EL (cell line): ENCODE measurements around the gene SLC39A3.

Source experiments
- DNase-seq: peaks from one replicate; pipeline ENCODE4 v3.0.0-alpha.2; 2016

Gene SLC39A3

DNA sequence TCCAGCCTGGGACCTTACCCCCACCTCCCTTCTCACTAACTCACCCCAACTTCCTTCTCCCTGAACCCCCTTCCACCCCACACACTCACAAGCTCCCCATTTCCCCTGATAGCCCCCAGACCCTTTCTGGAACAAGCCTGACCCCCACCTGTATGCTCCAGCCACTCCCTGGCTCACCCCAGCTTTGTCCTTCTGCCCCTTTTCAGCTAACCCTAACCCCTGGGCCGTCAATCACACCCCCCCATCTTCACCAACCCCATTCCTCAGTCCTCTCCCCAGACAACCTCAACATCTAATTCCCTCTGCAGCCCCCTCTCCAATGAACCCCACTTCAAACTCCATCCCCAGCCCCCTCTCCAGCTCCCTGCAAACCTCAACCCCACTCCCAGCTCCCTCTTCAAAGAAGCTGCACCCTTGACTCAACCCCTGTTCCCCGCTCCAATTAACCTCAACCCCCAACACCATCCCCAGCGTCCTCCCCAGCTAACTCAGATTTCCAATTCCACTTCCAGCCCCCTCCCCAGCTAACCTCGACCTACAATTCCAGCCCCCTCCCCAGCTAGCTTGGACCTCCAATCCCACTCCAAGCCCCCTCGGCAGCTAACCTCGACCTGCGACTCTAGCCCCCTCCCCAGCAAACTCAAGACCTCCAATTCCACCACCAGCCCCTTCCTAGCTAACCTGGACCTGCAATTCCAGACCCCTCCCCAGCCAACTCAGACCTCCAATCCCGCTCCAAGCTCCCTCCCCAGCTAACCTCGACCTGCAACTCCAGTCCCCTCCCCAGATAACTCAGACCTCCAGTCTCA lies 38.3 kb downstream of the SLC39A3 start:
- no peak for DNase-seq

DNA sequence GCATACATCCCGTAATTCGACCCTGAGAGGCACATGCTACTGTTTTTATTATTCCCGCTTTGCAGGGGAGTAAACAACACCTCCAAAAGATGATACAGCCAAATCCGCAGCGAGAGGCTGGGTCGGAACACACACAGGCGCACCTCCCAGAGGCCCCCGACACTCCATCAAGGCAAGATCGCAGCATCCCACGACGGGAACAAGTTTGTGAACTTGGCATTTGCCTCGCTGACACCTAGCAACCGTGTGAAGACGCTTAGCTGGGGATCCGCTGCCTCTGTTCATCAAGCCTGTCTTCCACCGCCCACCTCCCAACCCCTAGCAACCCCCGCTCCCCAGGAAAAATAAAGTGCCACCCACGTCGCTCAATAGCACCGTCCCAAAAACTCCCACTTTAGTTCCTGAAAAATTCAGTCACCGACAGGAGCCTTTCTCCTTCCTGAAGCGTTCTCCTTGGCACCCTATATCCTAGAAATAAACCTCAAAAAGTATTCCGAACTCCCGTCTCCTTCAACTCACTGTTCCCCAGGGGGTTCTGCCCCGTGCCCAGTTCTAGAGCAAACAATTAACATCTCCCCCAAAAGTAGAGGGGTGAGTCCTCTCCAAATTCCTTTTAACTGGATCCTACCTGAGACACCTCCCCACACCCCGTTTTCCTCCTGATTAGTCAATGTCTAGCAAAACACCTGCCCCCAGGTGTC lies 39.0 kb downstream of the SLC39A3 start:
- DNase-seq = no peak

DNA sequence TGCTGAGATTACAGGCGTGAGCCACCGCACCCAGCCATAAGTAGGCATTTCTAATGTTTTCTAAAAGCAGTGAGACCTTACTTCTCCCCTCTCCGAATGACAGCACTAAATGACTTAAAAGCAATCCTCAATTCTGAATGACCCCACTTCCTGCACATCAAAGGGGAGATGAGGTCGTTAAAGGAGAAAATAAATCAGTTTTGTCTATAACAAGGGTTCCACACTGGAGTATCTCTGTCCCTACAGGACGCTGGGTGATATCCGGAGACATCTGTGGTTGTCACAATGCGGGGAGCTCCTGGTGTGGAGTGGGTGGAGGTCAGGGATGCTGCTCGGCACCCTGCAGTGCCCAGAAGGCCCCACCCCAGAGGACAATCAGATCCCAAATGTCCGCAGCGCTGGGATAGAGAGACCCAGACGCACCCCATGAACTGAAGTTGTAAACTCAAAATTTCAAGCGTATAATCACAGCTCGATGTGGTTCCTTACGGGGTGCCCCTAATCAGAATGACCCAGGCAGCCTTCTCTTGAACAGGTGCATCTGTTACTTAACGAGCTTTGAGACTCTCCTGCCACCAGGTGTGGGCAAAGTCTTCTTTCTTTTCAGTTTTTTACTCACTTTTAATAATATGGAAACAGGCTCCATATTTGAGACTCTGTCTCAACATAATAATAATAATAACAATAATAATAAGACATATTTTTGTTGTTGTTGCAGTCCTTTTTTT lies 40.2 kb downstream of the SLC39A3 start:
- no peak for DNase-seq

DNA sequence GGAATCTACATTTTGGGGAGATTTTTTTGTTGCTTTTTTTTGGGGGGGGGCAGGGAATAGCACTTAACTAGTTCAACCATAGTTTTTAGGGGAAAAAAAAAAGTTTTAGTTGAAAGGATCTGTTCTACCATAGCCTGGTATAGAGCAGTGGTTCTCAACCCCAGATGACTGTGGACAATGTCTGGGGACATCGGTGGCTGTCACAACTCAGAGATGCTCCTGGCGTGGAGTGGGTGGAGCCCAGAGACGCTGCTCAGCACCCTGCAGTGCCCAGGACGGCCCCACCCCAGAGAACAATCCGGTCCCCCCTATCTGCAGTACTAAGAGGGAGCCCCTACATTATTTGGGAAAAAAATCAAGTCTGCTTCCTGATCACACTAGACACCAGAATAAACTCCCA lies 45.6 kb downstream of the SLC39A3 start:
- no peak for DNase-seq

DNA sequence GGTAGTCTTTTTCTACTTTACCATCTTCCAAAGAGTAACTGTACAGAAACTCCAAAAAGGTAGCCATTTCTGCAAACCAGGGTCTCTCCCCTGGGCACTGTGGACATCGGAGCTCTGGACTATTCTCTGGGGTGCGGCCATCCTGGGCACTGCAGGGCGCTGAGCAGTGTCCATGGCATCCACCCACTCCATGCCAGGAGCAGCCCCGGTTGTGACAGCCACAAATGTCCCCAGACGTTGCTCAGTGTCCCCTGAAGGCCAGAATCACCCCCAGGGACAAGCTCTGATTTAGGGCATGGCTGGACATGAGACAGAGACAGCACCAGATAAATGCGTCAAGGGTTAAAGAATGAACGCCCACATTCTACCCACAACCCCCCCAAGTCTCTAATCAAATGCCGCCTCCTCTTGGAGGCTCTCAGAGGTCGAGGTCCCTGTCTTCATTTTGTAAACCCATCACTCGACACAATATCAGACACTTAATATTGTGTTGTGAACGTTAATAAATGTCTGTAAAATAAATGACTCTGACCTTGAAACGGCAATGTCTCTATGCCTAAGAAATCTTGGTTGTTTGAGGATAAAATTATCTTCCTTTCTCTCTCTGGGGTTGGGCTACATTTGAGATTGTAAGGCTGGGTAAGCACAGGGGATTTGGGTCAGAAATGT lies 46.2 kb downstream of the SLC39A3 start:
- no peak for DNase-seq

DNA sequence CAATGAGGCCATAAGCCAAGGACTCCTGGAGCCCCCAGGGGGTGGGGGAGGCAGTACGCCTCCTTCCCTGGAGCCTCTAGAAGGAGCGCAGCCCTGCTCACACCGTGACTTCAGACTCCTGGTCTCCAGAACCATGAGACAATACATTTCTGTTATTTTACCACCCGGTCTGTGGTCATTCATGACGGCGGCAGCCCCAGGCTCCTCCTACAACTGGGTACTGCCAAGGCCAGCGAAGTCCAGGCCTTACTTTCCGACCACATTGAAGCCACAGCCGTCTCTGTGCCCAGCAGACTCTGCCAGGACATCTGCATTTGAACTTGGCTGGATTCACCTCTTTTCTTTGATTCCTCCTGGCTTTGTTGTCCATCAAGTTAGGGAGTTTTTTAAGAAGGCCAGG lies 47.9 kb downstream of the SLC39A3 start:
- no peak for DNase-seq

DNA sequence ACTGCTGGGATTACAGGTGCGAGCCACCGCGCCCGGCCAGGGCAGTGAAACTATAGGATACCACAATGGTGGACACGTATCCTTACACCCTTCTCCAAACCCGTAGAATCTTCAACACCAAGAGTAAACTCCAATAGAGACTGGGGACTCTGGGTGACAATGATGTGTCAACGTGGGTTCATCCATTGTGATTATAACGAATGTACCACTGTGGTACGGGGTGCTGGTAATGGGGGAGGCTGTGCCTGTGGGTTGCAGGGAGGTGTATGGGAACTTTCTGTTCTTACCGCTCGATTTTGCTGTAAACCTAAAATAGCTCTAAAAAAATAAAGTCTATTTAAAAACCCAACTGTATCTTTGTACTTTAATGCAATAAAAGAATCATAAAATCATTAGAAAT lies 49.0 kb downstream of the SLC39A3 start:
- DNase-seq = no peak

DNA sequence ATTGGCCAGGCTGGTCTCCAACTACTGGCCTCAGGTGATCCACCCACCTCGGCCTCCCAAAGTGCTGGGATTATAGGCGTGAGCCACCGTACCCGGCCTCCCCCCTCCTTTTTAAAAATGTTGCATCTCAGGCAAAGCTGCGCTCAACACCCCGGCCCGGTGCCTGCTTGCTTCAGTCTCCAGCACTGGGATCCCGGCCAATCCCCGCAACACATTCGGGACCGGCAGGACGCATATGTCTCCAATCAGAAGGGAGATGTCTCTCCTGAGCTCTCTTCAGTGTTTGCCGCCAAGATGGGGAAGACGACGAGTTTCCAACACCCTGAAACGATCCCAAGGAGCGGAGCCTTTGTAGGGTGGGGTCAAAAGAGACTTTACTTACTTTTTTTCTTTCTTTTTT lies 53.5 kb downstream of the SLC39A3 start:
- no peak for DNase-seq

DNA sequence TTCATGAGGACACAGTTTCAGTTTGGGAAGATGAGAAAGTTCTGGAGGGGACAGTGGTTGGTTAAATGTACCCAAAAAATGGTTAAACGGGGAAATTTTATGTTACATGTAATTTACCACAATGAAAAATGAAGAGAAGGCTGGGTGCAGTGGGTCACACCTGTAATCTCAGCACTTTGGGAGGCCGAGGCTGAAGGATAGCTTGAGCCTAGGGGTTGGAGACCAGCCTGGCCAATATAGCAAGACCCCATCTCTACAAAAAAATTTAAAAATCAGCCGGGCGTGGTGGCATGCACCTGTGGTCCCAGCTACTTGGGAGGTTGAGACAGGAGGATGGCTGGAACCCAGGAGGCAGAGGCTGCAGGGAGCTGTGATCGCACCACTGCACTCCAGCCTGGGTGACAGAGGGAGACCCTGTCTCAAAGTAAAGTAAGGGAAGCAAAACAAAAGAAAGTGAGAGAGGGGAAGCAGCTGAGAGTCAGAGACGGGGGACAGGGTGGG lies 54.6 kb downstream of the SLC39A3 start:
- no peak for DNase-seq

DNA sequence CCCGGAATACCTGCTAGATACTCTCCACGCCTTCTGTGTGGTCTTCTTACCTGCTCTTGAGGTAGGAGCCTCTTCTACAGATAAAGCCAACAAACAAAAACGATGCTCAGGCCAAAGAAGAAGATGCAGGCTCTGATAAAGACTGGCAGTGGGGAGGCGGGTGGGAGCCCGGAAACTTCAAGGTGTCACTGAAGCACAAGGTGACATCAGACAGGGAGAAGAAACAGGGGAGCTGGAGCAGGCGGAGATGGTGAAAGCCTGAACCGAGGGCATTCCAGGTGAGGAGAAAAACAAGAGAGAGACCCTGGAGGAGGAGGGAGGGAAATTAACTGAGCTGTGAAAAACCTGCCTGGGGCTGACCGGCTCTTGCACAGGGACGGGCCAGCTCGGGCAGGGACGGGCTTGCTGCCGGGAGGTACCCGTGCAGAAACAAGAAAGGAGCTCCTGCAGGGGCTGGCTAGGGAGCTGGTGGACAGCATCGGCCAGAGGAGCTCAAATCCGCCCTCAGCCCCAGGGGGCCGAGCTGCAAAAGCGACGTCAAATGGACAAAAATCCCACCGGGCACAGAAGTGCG lies 56.3 kb downstream of the SLC39A3 start:
- DNase-seq = no peak
